GM04503 (cell line): ENCODE data around the gene ATP5ME.

ENCODE experiments used
- DNase-seq: peaks from one replicate; pipeline ENCODE4 v3.0.0-alpha.2; 2012; ENCODE audit warnings: low read depth

ATP5ME gene

DNA sequence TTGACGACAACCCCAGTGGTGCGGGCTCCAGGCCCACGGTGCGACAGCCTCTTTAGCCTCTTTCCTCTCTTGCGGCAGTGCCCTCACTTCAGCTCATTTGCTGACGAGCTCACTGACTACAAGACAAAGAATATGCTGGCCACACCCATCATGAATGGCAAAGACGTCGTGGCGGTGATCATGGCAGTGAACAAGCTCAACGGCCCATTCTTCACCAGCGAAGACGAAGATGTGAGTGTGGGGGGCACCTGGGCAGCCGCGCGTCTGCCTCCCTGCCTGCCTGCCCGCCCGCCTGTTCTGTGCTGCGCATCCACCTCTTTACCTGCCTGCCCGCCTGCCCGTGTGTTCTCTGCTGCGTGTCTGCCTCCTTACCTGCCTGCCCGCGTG is 39.5 kb downstream of the ATP5ME start:
- no peak for DNase-seq

- DNase-seq, result no peak
Observed at GRCh38 chr4:633976-634598, 40.0 kb downstream of the ATP5ME start.

DNA sequence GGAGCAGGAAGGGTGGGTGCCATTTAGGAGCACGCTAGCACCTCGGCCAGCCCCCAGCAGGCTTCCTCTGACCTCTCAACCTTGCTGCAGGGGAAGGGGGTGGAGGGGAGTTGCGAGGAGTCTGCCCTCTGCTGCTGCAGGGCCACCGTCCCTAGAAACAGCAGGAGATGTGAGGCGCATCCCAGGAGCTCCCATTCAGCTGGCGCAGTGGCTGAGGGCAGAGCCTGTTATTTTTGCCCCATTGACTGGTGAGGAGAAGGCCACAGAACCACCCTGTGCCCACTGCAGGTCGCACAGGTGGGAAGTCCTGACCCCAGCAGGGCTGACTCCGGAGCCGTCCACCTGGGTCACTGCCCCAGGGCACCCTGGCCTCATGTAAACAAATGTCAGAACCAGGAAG is 40.7 kb downstream of the ATP5ME start:
- no peak for DNase-seq

DNA sequence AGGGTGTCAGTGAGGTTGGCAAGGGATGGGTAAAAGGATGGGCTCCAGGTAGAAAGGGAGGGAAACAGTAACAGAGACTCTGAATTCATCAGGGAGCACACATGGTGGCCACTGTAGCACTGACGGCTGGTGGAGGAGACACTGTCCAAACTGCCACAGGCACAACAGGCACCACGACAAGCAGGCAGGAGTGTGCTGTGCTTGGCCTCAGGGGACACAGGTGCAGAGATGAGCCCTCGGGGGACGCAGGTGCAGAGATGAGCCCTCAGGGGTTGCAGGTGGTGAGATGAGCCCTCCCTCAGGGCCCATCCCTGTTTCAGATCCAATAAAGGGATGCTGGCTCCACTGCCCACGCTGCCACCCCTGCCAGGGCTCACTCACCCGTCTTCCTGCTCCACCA is 41.1 kb downstream of the ATP5ME start:
- no peak for DNase-seq

- no peak for DNase-seq
Observed at GRCh38 chr4:632196-632790, 41.8 kb downstream of the ATP5ME start.

DNA sequence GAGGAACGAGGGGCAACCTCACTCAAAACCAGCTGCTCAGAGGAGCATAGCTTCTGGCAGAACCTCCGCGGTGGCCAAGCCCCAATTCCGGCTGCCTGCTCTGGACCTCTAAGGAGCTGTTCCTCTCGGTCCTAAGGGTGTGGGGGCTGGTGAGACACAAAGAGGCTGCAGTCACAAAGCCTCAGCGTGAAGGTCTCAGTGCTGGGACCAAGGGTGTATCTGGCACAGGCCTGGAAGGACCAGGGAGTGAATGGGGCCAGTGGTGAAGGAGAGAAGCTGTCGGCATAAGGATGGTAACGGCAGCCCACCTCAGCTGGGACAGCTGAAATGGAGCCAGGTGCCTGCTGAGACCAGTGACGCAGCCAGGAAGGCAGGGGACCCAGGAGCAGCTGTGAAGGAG is 43.4 kb downstream of the ATP5ME start:
- DNase-seq, result no peak

DNA sequence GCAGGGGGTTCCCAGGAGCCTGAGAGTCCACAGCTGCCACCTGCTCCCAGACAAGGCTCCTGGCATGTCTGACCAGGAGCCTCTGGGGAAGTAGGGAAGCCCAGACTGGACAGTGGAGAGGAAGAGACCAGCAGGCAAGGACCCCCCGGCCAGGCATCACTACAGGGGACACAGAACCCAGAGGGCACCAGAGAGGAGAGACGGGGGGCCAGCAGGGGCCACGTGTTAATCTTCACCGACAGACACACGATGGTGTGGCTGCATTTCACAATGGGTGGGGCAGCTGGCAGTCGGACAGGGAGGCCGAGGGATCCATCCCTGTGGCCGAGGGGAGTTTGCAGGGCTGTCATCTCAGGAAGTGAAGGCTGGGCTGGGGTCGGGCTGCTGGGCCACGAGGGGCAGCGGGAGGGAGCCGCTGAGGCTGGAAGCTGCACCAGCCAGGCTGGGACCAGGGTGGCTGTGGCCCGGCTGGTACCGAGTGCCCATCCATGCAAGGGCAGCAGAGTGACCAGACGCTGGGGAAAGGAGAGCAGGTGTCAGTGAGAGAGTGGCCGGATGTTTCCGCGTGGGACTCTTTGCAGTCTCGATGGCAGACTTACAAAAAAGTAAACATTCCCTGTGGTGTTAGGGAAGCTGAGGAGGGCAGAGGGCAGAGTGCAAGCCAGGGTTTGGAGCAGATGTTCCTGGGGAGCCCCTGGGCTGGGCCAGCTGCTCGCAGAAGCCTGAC is 44.0 kb downstream of the ATP5ME start:
- no peak for DNase-seq

GRCh38 chr4:629636-629914 is 44.5 kb downstream of the ATP5ME start:
- no peak for DNase-seq

- no peak for DNase-seq
Observed at GRCh38 chr4:628821-629635, 45.0 kb downstream of the ATP5ME start.

DNA sequence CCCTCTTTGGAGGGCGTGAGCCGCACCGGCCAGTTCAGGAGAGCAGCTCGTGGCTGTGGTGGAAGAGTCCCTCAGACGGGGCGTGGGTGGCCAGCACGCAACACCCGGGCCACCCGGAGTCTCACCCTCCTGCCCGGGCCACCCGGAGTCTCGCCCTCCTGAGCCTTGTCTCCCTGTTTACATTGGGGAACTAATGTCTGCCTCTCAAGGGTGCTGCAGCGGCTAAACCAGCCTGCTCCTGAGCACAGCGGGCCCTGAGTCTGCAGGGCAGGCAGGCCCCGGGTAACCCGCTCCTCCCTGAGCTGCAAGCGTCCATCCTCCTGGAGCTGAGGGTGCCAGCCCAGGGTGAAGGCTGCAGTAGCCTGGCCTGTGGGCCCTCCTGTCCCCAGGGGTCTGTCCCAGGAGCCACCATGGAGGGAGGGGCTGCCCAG is 45.8 kb downstream of the ATP5ME start:
- no peak for DNase-seq

- DNase-seq, result no peak
Observed at GRCh38 chr4:627347-628125, 46.5 kb downstream of the ATP5ME start.

- no peak for DNase-seq
Observed at GRCh38 chr4:626201-627091, 47.6 kb downstream of the ATP5ME start.

GRCh38 chr4:625631-626161 is 48.4 kb downstream of the ATP5ME start:
- DNase-seq, result no peak

DNA sequence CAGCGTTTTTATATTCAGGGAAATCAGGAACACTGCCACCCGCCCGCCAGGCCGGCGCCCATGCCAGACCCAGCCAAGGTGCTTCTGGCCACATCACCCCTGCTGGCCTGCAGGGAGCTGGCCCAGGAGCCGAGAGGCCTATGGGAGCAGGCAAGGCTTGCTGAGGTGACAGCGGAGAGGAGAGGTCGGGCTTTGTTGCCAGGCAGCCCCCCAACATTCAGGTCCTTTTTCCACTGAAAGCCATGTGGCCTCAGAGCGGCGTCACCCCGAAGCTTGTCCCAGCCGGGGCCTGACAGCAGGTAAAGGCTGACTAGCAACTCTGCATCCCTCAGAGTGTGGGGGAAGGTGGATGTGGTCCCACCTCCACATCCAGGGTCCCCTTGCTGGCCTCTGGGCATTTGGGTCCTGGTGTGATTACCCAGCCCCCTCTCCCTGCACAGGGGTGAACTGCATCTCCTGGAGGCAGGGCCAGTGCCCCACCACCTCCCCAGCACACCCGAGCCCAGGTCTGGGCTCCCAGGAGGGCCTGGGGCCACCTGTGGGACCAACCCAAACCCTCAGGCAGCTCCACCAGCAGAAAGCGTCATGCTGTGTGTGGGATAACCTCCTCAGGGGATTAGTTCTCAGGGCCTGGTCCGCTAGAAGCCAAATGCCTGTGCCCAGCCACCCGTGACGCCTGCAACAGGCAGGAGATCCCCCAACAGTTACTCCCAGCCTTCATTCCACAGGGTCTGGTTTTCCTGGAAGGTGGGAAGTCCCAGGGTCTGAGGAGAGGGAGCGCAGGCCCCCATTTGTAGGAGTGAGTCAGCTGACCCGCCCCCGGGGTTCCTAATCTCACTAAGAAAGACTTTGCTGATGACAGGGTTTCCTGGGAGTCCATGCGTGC is 49.1 kb downstream of the ATP5ME start, which contains the start of gene PDE6B:
PDE6B (plus strand) TSS at position 869 of the 886 bp plus-strand sequence. CDS start 54 bp downstream, outside the sequence.
- no peak for DNase-seq

DNA sequence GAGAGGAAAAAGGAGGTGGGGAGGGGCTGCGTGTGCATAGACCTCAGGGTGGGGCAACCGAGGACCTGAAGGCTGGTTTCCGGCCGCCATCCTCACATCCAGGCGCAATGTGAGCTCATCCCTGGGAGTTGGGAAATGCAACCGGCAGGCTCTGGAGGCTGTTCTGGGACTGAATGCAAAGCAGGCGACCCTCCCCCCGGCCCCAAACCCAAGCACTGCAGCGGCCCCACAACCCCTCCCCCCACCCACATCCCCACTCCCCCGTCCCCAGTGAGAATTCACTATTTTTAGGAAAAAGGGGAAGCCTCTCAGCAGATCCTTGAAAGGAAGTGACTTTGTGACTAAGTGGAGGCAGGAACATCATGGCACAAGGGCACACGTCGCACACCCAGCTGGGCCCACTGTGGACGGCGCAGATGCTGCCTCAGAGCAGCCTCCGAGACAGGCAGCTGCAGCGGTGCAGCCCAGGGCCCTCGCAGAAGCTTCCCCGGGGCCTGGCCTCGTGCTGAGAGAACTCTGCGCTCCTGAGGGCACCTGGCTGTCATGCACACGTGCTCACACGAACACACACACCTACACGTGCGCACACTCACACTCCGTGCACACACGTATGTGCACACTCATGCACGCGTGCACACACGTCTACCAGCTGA is 50.0 kb downstream of the ATP5ME start:
- DNase-seq, result no peak

- DNase-seq, result no peak
Observed at GRCh38 chr4:622996-623913, 50.8 kb downstream of the ATP5ME start.
